Measurements from ENCODE around the gene INIP. TPM values are rescaled to one million over a fixed set of nuclear protein-coding genes. Genes with fewer than 3 reads are reported as not detected.

INIP gene
- total RNA-seq, 1 experiment from 2014 or later: 24.5 TPM

DNA sequence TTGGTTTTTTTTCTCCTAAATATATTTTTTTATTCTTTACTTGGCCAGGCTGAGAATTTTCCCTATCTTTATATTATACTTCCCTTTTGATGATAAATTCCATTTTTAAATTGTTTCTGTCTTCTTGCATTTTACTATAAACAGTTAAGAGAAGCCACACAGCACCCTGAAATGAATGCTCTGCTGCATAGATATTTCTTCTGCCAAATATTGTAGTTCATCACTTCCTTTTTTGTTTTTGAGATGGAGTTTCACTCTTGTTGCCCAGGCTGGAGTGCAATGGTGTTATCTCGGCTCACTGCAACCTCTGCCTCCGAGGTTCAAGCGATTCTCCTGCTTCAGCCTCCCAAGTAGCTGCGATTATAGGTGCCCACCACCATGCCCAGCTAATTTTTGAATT is 8.5 kb upstream of the INIP start:
- Histone ChIP-seq H3K56ac (ENCODE audit: insufficient read length, low read depth, low read length) (no peak overlapping the region), H4K5ac (ENCODE audit: insufficient read length, low read depth, low read length) (no peak overlapping the region), H4K20me1 (ENCODE audit: control insufficient read depth, insufficient read depth, insufficient read length) (no peaks in the 10 kb centered on the region), H3K27me3 (ENCODE audit: insufficient read depth, low read length) (no peaks in the 10 kb centered on the region), H4K91ac (ENCODE audit: insufficient read length, low read depth, low read length) (no peak overlapping the region), H3K9ac (ENCODE audit: extremely low read depth, insufficient read length, low read length) (no peak overlapping the region), H2AFZ (ENCODE audit: low read length) (no peak overlapping the region), H2AK5ac (ENCODE audit: insufficient read length, low read length) (no peak overlapping the region), H3T11ph (ENCODE audit: low read length) (no peak overlapping the region), H4K8ac (replicated peaks; ENCODE audit: insufficient read length, low read depth, low read length) (no peak overlapping the region), H3K4me2 (ENCODE audit: insufficient read depth, insufficient read length, low read length) (no peak overlapping the region), H2BK20ac (ENCODE audit: low read depth, low read length, poor library complexity, severe bottlenecking) (no peak overlapping the region), H3K23ac (ENCODE audit: insufficient read length, low read depth, low read length) (no peak overlapping the region), H3K4ac (ENCODE audit: low read depth, low read length) (no peak overlapping the region), H3K14ac (ENCODE audit: insufficient read depth, low read length) (no peak overlapping the region), H2BK120ac (ENCODE audit: low read depth, low read length, poor library complexity, severe bottlenecking) (no peak overlapping the region), H3K18ac (ENCODE audit: insufficient read length, low read depth, low read length) (no peak overlapping the region), H3K23me2 (ENCODE audit: insufficient read length, low read depth, low read length, poor library complexity, severe bottlenecking) (no peaks in the 10 kb centered on the region), H2BK15ac (ENCODE audit: low read depth, low read length) (no peak overlapping the region), H3K79me2 (ENCODE audit: insufficient read depth, low read length) (no peaks in the 10 kb centered on the region; the same call in 1 of the 2 replicates), H3K79me1 (ENCODE audit: insufficient read depth, low read depth, low read length, poor library complexity, severe bottlenecking) (no peaks in the 10 kb centered on the region), H2BK12ac (ENCODE audit: insufficient read length, low read depth, low read length) (no peak overlapping the region), H3K4me1 (ENCODE audit: insufficient read depth, low read length) (no peaks in the 10 kb centered on the region), H3K27ac (ENCODE audit: insufficient read length, low read depth, low read length) (no peak overlapping the region), H3K9me3 (ENCODE audit: control insufficient read depth, low read depth, low read length) (no peaks in the 10 kb centered on the region), H2BK5ac (ENCODE audit: insufficient read length, low read length) (no peak overlapping the region)
- no peaks in the 10 kb centered on the region for H3K4me1 Mint-ChIP-seq
- no peaks in the 10 kb centered on the region for H3K27me3 Mint-ChIP-seq (ENCODE audit: low read depth)
- DNase-seq: no peak
- H3K9me3 Mint-ChIP-seq: no peaks in the 10 kb centered on the region
- TF ChIP-seq, protein P1, sequence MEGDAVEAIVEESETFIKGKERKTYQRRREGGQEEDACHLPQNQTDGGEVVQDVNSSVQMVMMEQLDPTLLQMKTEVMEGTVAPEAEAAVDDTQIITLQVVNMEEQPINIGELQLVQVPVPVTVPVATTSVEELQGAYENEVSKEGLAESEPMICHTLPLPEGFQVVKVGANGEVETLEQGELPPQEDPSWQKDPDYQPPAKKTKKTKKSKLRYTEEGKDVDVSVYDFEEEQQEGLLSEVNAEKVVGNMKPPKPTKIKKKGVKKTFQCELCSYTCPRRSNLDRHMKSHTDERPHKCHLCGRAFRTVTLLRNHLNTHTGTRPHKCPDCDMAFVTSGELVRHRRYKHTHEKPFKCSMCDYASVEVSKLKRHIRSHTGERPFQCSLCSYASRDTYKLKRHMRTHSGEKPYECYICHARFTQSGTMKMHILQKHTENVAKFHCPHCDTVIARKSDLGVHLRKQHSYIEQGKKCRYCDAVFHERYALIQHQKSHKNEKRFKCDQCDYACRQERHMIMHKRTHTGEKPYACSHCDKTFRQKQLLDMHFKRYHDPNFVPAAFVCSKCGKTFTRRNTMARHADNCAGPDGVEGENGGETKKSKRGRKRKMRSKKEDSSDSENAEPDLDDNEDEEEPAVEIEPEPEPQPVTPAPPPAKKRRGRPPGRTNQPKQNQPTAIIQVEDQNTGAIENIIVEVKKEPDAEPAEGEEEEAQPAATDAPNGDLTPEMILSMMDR (conservative IDR thresholded peaks at IDR 0.05): no peak
- WGBS (ENCODE audit: extremely low coverage, insufficient read length, low lambda C conversion rate): no CpG with 5 or more reads among the region's 4 CpGs
- H3K36me3 Mint-ChIP-seq (ENCODE audit: insufficient read depth in 1 of 3, low read depth in 3 of 3): no peaks in the 10 kb centered on the region
- no peak overlapping the region for H3K27ac Mint-ChIP-seq
- no peak overlapping the region for H3K4me3 Mint-ChIP-seq

Measured in H9 (cell line).